Anterior cingulate cortex (tissue), 58 donors: ENCODE data around the gene ARHGAP24.
"Not testable (repeated sequence)": the region's sequence is repeated elsewhere in the genome, so short reads cannot be mapped to it uniquely, and the experiment has no call there.

Experiments
- DNase-seq, 58 donors: peaks; one replicate each; lab custom pipeline; 2025; lab: John Stamatoyannopoulos, UW

The ARHGAP24 gene

GRCh38 chr4:85833302-85833701 lies 358.4 kb downstream of the ARHGAP24 start:
- no peak for DNase-seq

- no peak for DNase-seq
Observed at GRCh38 chr4:85834934-85835333, 360.0 kb downstream of the ARHGAP24 start.

- DNase-seq = no peak
Observed at GRCh38 chr4:85836588-85837438, 361.9 kb downstream of the ARHGAP24 start.

GRCh38 chr4:85837439-85837733 lies 362.4 kb downstream of the ARHGAP24 start:
- DNase-seq = no peak

GRCh38 chr4:85839981-85840451 lies 365.1 kb downstream of the ARHGAP24 start:
- DNase-seq = not testable (repeated sequence)

GRCh38 chr4:85842540-85842939 lies 367.6 kb downstream of the ARHGAP24 start:
- peak in 45 of 58 donors; percentile 1 to 79 (median 27) for DNase-seq

- not testable (repeated sequence) for DNase-seq
Observed at GRCh38 chr4:85853740-85854139, 378.8 kb downstream of the ARHGAP24 start.

- no peak for DNase-seq
Observed at GRCh38 chr4:85854546-85854945, 379.6 kb downstream of the ARHGAP24 start.

GRCh38 chr4:85860066-85860740 lies 385.3 kb downstream of the ARHGAP24 start:
- no peak for DNase-seq

- DNase-seq = no peak
Observed at GRCh38 chr4:85861064-85861765, 386.3 kb downstream of the ARHGAP24 start.

- no peak for DNase-seq
Observed at GRCh38 chr4:85862896-85863295, 387.9 kb downstream of the ARHGAP24 start.

- DNase-seq = no peak
Observed at GRCh38 chr4:85864259-85865205, 389.6 kb downstream of the ARHGAP24 start.

GRCh38 chr4:85865256-85865655 lies 390.3 kb downstream of the ARHGAP24 start:
- no peak for DNase-seq

- DNase-seq = peak in 1 of 58 donors; percentile 1
Observed at GRCh38 chr4:85866508-85866907, 391.6 kb downstream of the ARHGAP24 start.

GRCh38 chr4:85867271-85867670 lies 392.3 kb downstream of the ARHGAP24 start:
- DNase-seq = no peak

GRCh38 chr4:85869181-85869580 lies 394.2 kb downstream of the ARHGAP24 start:
- no peak for DNase-seq

- DNase-seq = no peak
Observed at GRCh38 chr4:85870298-85871083, 395.5 kb downstream of the ARHGAP24 start.

GRCh38 chr4:85873566-85873965 lies 398.6 kb downstream of the ARHGAP24 start:
- DNase-seq = no peak

GRCh38 chr4:85879518-85879917 lies 404.6 kb downstream of the ARHGAP24 start:
- no peak for DNase-seq
